Endothelial cell of umbilical vein (primary cell): ENCODE data around the gene GBX2. TPM values are rescaled to one million over a fixed set of nuclear protein-coding genes. Genes with fewer than 3 reads are reported as not detected.

Experiments used
- BruUV-seq: library from RNA; stranded (reverse); fragments of 400-500 nt; replicated peaks from 2 replicates; lab custom pipeline; 2021; lab: Mats Ljungman, UMichigan
- CTCF ChIA-PET: fragments of 300-600, 350-600 bp; sonication (Branson Sonifier 250); formaldehyde crosslinking; loops from one replicate; lab custom pipeline; 2021; ENCODE audit warnings: antibody characterized with exemption, inconsistent platforms; lab: Charles Lee
- POLR2A ChIA-PET: fragments of 300-600, 350-600 bp; sonication (Branson Sonifier 250); formaldehyde crosslinking; loops from one replicate; lab custom pipeline; 2021; ENCODE audit warnings: antibody characterized with exemption, inconsistent platforms; lab: Charles Lee
- DNase-seq: peaks from one replicate; pipeline ENCODE4 v3.0.0-alpha.2; 2011; ENCODE audit warnings: low read depth, low spot score
- FAIRE-seq: peaks from 2 replicates; lab custom pipeline; 2011; peaks lifted over from hg19 to GRCh38; lab: Jason Lieb, UNC
- H2AFZ ChIP-seq: 2 replicates; pipeline ENCODE4 v1.6.0; 2012; ENCODE audit warnings: low read depth, low read length, control low read depth, inconsistent platforms
- H3K27ac ChIP-seq: 2 replicates; pipeline ENCODE4 v1.5.1; 2011; ENCODE audit warnings: low read depth, mild to moderate bottlenecking, control low read depth, low read length, moderate library complexity; ENCODE audit not compliant: insufficient read depth
- H3K27me3 ChIP-seq, 2 experiments: 2 replicates each; pipeline versions ENCODE4 v1.6.0 to v1.6.1; 2011; ENCODE audit warnings: low read length in 2 of 2, mixed read lengths in 1 of 2; ENCODE audit not compliant: control insufficient read depth in 2 of 2, insufficient read depth in 2 of 2
- H3K36me3 ChIP-seq, 2 experiments: 2 replicates in 1 of 2; 3 replicates in 1 of 2; pipeline ENCODE4 v1.5.1; 2011; ENCODE audit warnings: low read length in 2 of 2, mild to moderate bottlenecking in 1 of 2, moderate library complexity in 1 of 2; ENCODE audit not compliant: control insufficient read depth in 2 of 2, insufficient read depth in 2 of 2; ENCODE audit errors: extremely low read depth in 1 of 2
- H3K4me1 ChIP-seq: 3 replicates; pipeline ENCODE4 v1.5.1; 2011; ENCODE audit warnings: mild to moderate bottlenecking, low read length; ENCODE audit not compliant: control insufficient read depth, insufficient read depth; ENCODE audit errors: extremely low read depth
- H3K4me2 ChIP-seq: 2 replicates; pipeline ENCODE4 v1.6.1; 2011; ENCODE audit warnings: low read length, control low read depth, mixed read lengths; ENCODE audit not compliant: insufficient read depth
- H3K4me3 ChIP-seq, 3 experiments: fragments of 200-600 bp in 1 of 3; sonication (generic), shearing (Covaris generic) in 1 of 3; replicated peaks in 1 of 3; 2 replicates each; pipeline ENCODE4 v1.5.1; 2011 to 2016; ENCODE audit warnings: control low read depth in 3 of 3, low read length in 3 of 3, mild to moderate bottlenecking in 2 of 3, inconsistent platforms in 1 of 3, low read depth in 1 of 3, moderate library complexity in 1 of 3; ENCODE audit not compliant: insufficient read depth in 1 of 3
- H3K79me2 ChIP-seq: 2 replicates; pipeline ENCODE4 v1.6.0; 2012; ENCODE audit warnings: low read length, inconsistent platforms; ENCODE audit not compliant: control insufficient read depth, insufficient read depth
- H3K9ac ChIP-seq: replicated peaks from 2 replicates; pipeline ENCODE3; 2011; ENCODE audit warnings: low read length, control low read depth; ENCODE audit not compliant: insufficient read depth; ENCODE audit errors: extremely low read depth
- H3K9me1 ChIP-seq: replicated peaks from 3 replicates; pipeline ENCODE4 v1.6.0; 2011; ENCODE audit warnings: mild to moderate bottlenecking, low read length; ENCODE audit not compliant: control insufficient read depth, insufficient read depth; ENCODE audit errors: extremely low read depth
- H3K9me3 ChIP-seq: replicated peaks from 2 replicates; pipeline ENCODE4 v1.5.1; 2012; ENCODE audit warnings: low read length, inconsistent platforms; ENCODE audit not compliant: control insufficient read depth, insufficient read depth
- H4K20me1 ChIP-seq: replicated peaks from 2 replicates; pipeline ENCODE3; 2011; ENCODE audit warnings: mild to moderate bottlenecking, low read length; ENCODE audit not compliant: control insufficient read depth, insufficient read depth; ENCODE audit errors: extremely low read depth
- CTCF ChIP-seq, 2 donors: IDR thresholded peaks; 1 replicate in 1 of 2; 2 replicates in 1 of 2; pipeline ENCODE4 v1.5.1; 2011; ENCODE audit warnings: low read length in 2 of 2, mild to moderate bottlenecking in 2 of 2, moderate library complexity in 2 of 2, control low read depth in 1 of 2, inconsistent platforms in 1 of 2, low read depth in 1 of 2; ENCODE audit not compliant: insufficient read depth in 1 of 2; ENCODE audit errors: extremely low read depth in 1 of 2
- EZH2 ChIP-seq: IDR thresholded peaks from 2 replicates; pipeline ENCODE4 v1.6.1; 2012; ENCODE audit warnings: borderline replicate concordance, low read depth, mild to moderate bottlenecking, moderate library complexity, low read length, inconsistent platforms; ENCODE audit not compliant: severe bottlenecking
- FOS ChIP-seq: IDR thresholded peaks from 2 replicates; pipeline ENCODE4 v1.6.1; 2011; ENCODE audit warnings: mild to moderate bottlenecking, low read length, moderate library complexity, borderline replicate concordance; ENCODE audit not compliant: insufficient read depth
- GATA2 ChIP-seq: IDR thresholded peaks from 2 replicates; pipeline ENCODE4 v1.7.0; 2011; ENCODE audit warnings: low read depth, mild to moderate bottlenecking, moderate library complexity, mixed read lengths, low read length; ENCODE audit not compliant: insufficient read length, insufficient read depth
- JUN ChIP-seq: IDR thresholded peaks from 2 replicates; pipeline ENCODE4 v1.6.1; 2011; ENCODE audit warnings: borderline replicate concordance, low read depth; ENCODE audit not compliant: insufficient read length, insufficient read depth
- MAX ChIP-seq: IDR thresholded peaks from 2 replicates; pipeline ENCODE4 v1.6.1; 2011; ENCODE audit not compliant: insufficient read depth, insufficient read length
- MYC ChIP-seq: IDR thresholded peaks from one replicate; pipeline ENCODE4 v1.6.1; 2011; ENCODE audit warnings: mild to moderate bottlenecking, low read depth, low read length
- POLR2A ChIP-seq: IDR thresholded peaks from 2 replicates; pipeline ENCODE4 v1.6.1; 2012; ENCODE audit warnings: low read depth, mild to moderate bottlenecking, control low read depth, low read length
- POLR2AphosphoS5 ChIP-seq: IDR thresholded peaks from 2 replicates; pipeline ENCODE4 v1.6.1; 2012; ENCODE audit warnings: low read depth, mild to moderate bottlenecking, control low read depth, low read length, moderate library complexity; ENCODE audit not compliant: insufficient read depth
- dilution Hi-C: fragments of 300-500 bp; cut with MboI; formaldehyde crosslinking; loops from one replicate; pipeline ENCODE4 v1.15.0; 2019; ENCODE audit warnings: low sequenced_read_pairs; ENCODE audit not compliant: extremely low pct_ligation_motif_present
- intact Hi-C: fragments of 100-400 bp; cut with micrococcal nuclease; formaldehyde crosslinking; loops from one replicate; pipeline ENCODE4 v1.10.0; 2022
- polyA plus RNA-seq, 4 experiments: library from polyadenylated mRNA; depleted of rRNA in 3 of 4; stranded (reverse) in 3 of 4; unstranded in 1 of 4; fragments of >200 nt; gene quantifications; 2 replicates each; pipeline versions ENCODE4 v1.2.1 to v1.2.3, GENCODE V29; 2011 to 2012; ENCODE audit warnings: missing spikeins in 1 of 4
- total RNA-seq: library from RNA; stranded (reverse); gene quantifications from 2 replicates; pipeline ENCODE4 v1.2.3, GENCODE V29; 2021

GBX2 gene
- total and polyA plus RNA-seq, 2 donors (not counting 3 experiments of a cell fraction or from before 2014, with no cell fraction given), result 3.0 to 3.6 TPM

GRCh38 chr2:236205867-236206645, 37.9 kb upstream of the GBX2 start:
- Histone ChIP-seq H3K27ac (peak overlapping the region; percentile 49), H3K9ac (no peak overlapping the region), H3K4me1 (peaks cover 14% of the 10 kb centered on the region), H3K36me3 (no peaks in the 10 kb centered on the region), H2AFZ (peak overlapping the region; percentile 63), H3K79me2 (no peaks in the 10 kb centered on the region), H3K4me3 (no peak overlapping the region), H3K9me3 (no peaks in the 10 kb centered on the region), H3K27me3 (no peaks in the 10 kb centered on the region), H3K9me1 (no peaks in the 10 kb centered on the region), H4K20me1 (no peaks in the 10 kb centered on the region), H3K4me2 (no peak overlapping the region)
- no TSS peak for BruUV-seq
- DNase-seq, result peak; percentile 60
- FAIRE-seq, result peak; percentile 63
- TF ChIP-seq MAX, result no peak
- TF ChIP-seq JUN, result peak; percentile 36
- no peak for TF ChIP-seq EZH2
- intact Hi-C loops (loop anchor here (2.0 kb wide), 1 partner anchor 25 kb away; no protein-coding TSS in a partner anchor), dilution Hi-C loops (no loop called here)
- ChIA-PET CTCF (interaction anchor here (1.4 to 2.4 kb wide), 2 partner anchors 25 to 427 kb away, joined by 3 to 5 read pairs; no protein-coding TSS in a partner anchor), POLR2A (no interaction called here)

- Histone ChIP-seq H3K4me3 (no peak overlapping the region), H3K9me3 (no peaks in the 10 kb centered on the region), H3K36me3 (no peaks in the 10 kb centered on the region), H3K9ac (no peak overlapping the region), H4K20me1 (no peaks in the 10 kb centered on the region), H3K9me1 (no peaks in the 10 kb centered on the region), H3K4me2 (no peak overlapping the region), H3K4me1 (peaks cover 14% of the 10 kb centered on the region), H3K79me2 (no peaks in the 10 kb centered on the region), H2AFZ (no peak overlapping the region), H3K27ac (no peak overlapping the region), H3K27me3 (no peaks in the 10 kb centered on the region)
- dilution Hi-C loops, result no loop called here
- no peak for TF ChIP-seq FOS
- no peak for TF ChIP-seq CTCF (IDR thresholded peaks at IDR 0.05; ENCODE audit: extremely low read depth in 1 of 2, insufficient read depth in 1 of 2, low read depth in 1 of 2, low read length in 2 of 2)
- TF ChIP-seq JUN, result no peak
- TF ChIP-seq POLR2A, result no peak
- no peak for TF ChIP-seq EZH2
- no peak for TF ChIP-seq MAX
- TF ChIP-seq MYC, result no peak
- TF ChIP-seq POLR2AphosphoS5, result no peak
- TF ChIP-seq GATA2, result no peak
- intact Hi-C loops, result no loop called here
- FAIRE-seq, result no peak
- BruUV-seq, result no TSS peak
- no peak for DNase-seq
- CTCF ChIA-PET, result no interaction called here
- POLR2A ChIA-PET, result no interaction called here
These were observed 36.8 kb upstream of the GBX2 start for GRCh38 chr2:236204953-236205352.
